ENCODE data around the gene SLC31A2.

The SLC31A2 gene

GRCh38 chr9:113151696-113152630 lies 1.2 kb downstream of the SLC31A2 start:
- no peak for FAIRE-seq

GRCh38 chr9:113152699-113153098 lies 1.9 kb downstream of the SLC31A2 start:
- no peak for FAIRE-seq

GRCh38 chr9:113153599-113153998 lies 2.8 kb downstream of the SLC31A2 start:
- no peak for FAIRE-seq

- no peak for FAIRE-seq
Observed at GRCh38 chr9:113154471-113154870, 3.7 kb downstream of the SLC31A2 start.

GRCh38 chr9:113154946-113155345 lies 4.1 kb downstream of the SLC31A2 start:
- no peak for FAIRE-seq

GRCh38 chr9:113155911-113156588 lies 5.2 kb downstream of the SLC31A2 start:
- no peak for FAIRE-seq

- FAIRE-seq = no peak
Observed at GRCh38 chr9:113156880-113157279, 6.1 kb downstream of the SLC31A2 start.

GRCh38 chr9:113158446-113158845 lies 7.6 kb downstream of the SLC31A2 start:
- FAIRE-seq = no peak

GRCh38 chr9:113160571-113160970 lies 9.8 kb downstream of the SLC31A2 start:
- FAIRE-seq = no peak

GRCh38 chr9:113163001-113163400 lies 12.2 kb downstream of the SLC31A2 start:
- no peak for FAIRE-seq

- no peak for FAIRE-seq
Observed at GRCh38 chr9:113164536-113165300, 13.9 kb downstream of the SLC31A2 start.

- FAIRE-seq = no peak
Observed at GRCh38 chr9:113166039-113166438, 15.2 kb downstream of the SLC31A2 start.

GRCh38 chr9:113168809-113169208 lies 18.0 kb downstream of the SLC31A2 start:
- no peak for FAIRE-seq

- FAIRE-seq = no peak
Observed at GRCh38 chr9:113173341-113173740, 22.5 kb downstream of the SLC31A2 start.

GRCh38 chr9:113176803-113177202 lies 26.0 kb downstream of the SLC31A2 start:
- no peak for FAIRE-seq

GRCh38 chr9:113177251-113177650 lies 26.4 kb downstream of the SLC31A2 start:
- no peak for FAIRE-seq

GRCh38 chr9:113178087-113178486 lies 27.3 kb downstream of the SLC31A2 start:
- no peak for FAIRE-seq

GRCh38 chr9:113179839-113180238 lies 29.0 kb downstream of the SLC31A2 start:
- FAIRE-seq = no peak

- FAIRE-seq = no peak
Observed at GRCh38 chr9:113181165-113181564, 30.4 kb downstream of the SLC31A2 start.

- no peak for FAIRE-seq
Observed at GRCh38 chr9:113183956-113184488, 33.2 kb downstream of the SLC31A2 start.

- no peak for FAIRE-seq
Observed at GRCh38 chr9:113184539-113184938, 33.7 kb downstream of the SLC31A2 start.

- FAIRE-seq = no peak
Observed at GRCh38 chr9:113185271-113185670, 34.5 kb downstream of the SLC31A2 start.
